Astrocyte (in vitro differentiated cells and primary cell): Measurements from ENCODE around the gene OSM. TPM values are rescaled to one million over a fixed set of nuclear protein-coding genes. Genes with fewer than 3 reads are reported as not detected.

ENCODE experiments used
- DNase-seq: peaks from one replicate; pipeline ENCODE4 v3.0.0-alpha.2; 2010; ENCODE audit warnings: low read depth
- FAIRE-seq: peaks from 2 replicates; lab custom pipeline; 2011; peaks lifted over from hg19 to GRCh38; lab: Jason Lieb, UNC
- H2AFZ ChIP-seq: 2 replicates; pipeline ENCODE4 v1.6.0; 2012; ENCODE audit warnings: low read depth, low read length, inconsistent platforms
- H3K27ac ChIP-seq: 2 replicates; pipeline ENCODE4 v1.5.1; 2011; ENCODE audit warnings: low read depth, low read length, inconsistent platforms
- H3K27me3 ChIP-seq: 2 replicates; pipeline ENCODE4 v1.6.0; 2011; ENCODE audit warnings: low read length, inconsistent platforms; ENCODE audit not compliant: insufficient read depth
- H3K36me3 ChIP-seq: 2 replicates; pipeline ENCODE4 v1.5.1; 2011; ENCODE audit warnings: low read length, inconsistent platforms; ENCODE audit not compliant: insufficient read depth
- H3K4me1 ChIP-seq: 2 replicates; pipeline ENCODE4 v1.5.1; 2011; ENCODE audit warnings: low read length, inconsistent platforms; ENCODE audit not compliant: insufficient read depth
- H3K4me2 ChIP-seq: 2 replicates; pipeline ENCODE4 v1.6.0; 2012; ENCODE audit warnings: low read length, inconsistent platforms
- H3K4me3 ChIP-seq: 2 replicates; pipeline ENCODE4 v1.5.1; 2011; ENCODE audit warnings: low read depth, mild to moderate bottlenecking, low read length, inconsistent platforms; ENCODE audit not compliant: insufficient read depth
- H3K79me2 ChIP-seq: 2 replicates; pipeline ENCODE4 v1.6.0; 2012; ENCODE audit warnings: mild to moderate bottlenecking, low read length, inconsistent platforms; ENCODE audit not compliant: insufficient read depth
- H3K9ac ChIP-seq: 2 replicates; pipeline ENCODE4 v1.6.0; 2012; ENCODE audit warnings: mild to moderate bottlenecking, low read length, inconsistent platforms
- H3K9me3 ChIP-seq: 2 replicates; pipeline ENCODE4 v1.5.1; 2012; ENCODE audit warnings: low read depth, mild to moderate bottlenecking, low read length, inconsistent platforms; ENCODE audit not compliant: insufficient read depth
- H4K20me1 ChIP-seq: 2 replicates; pipeline ENCODE4 v1.6.0; 2012; ENCODE audit warnings: low read length, inconsistent platforms; ENCODE audit not compliant: insufficient read depth
- H3K27ac Mint-ChIP-seq: one replicate; pipeline ENCODE4 v1.8.0; 2021; ENCODE audit warnings: mild to moderate bottlenecking, mixed read lengths; ENCODE audit not compliant: unreplicated experiment
- H3K27me3 Mint-ChIP-seq: one replicate; pipeline ENCODE4 v1.8.0; 2021; ENCODE audit warnings: low read depth, mixed read lengths; ENCODE audit not compliant: unreplicated experiment
- H3K36me3 Mint-ChIP-seq: one replicate; pipeline ENCODE4 v1.8.0; 2021; ENCODE audit warnings: low read depth, mixed read lengths; ENCODE audit not compliant: unreplicated experiment
- H3K4me1 Mint-ChIP-seq: one replicate; pipeline ENCODE4 v1.8.0; 2021; ENCODE audit warnings: low read depth, mixed read lengths; ENCODE audit not compliant: unreplicated experiment
- H3K4me3 Mint-ChIP-seq: one replicate; pipeline ENCODE4 v1.8.0; 2021; ENCODE audit warnings: mild to moderate bottlenecking, moderate library complexity, mixed read lengths; ENCODE audit not compliant: unreplicated experiment
- H3K9me3 Mint-ChIP-seq: one replicate; pipeline ENCODE4 v1.8.0; 2021; ENCODE audit warnings: mild to moderate bottlenecking, mixed read lengths; ENCODE audit not compliant: unreplicated experiment
- CTCF ChIP-seq: IDR thresholded peaks from 2 replicates; pipeline ENCODE4 v1.5.1; 2011; ENCODE audit warnings: low read depth, mild to moderate bottlenecking, inconsistent platforms, low read length, moderate library complexity; ENCODE audit not compliant: insufficient read depth
- EZH2 ChIP-seq: IDR thresholded peaks from 2 replicates; pipeline ENCODE4 v1.6.1; 2012; ENCODE audit warnings: mild to moderate bottlenecking, low read length, inconsistent platforms; ENCODE audit not compliant: insufficient read depth
- total RNA-seq: library from RNA; stranded (reverse); gene quantifications from 2 replicates; pipeline ENCODE4 v1.2.1, GENCODE V29; 2021

Gene OSM
- total RNA-seq, 1 donor from 2014 or later, result not detected

- Histone ChIP-seq H3K4me1 (peaks cover 29% of the 10 kb centered on the region), H4K20me1 (no peaks in the 10 kb centered on the region), H3K79me2 (no peaks in the 10 kb centered on the region), H3K4me2 (no peak overlapping the region), H3K9ac (no peak overlapping the region), H3K36me3 (no peaks in the 10 kb centered on the region), H3K27me3 (no peaks in the 10 kb centered on the region), H2AFZ (no peak overlapping the region), H3K9me3 (no peaks in the 10 kb centered on the region), H3K27ac (no peak overlapping the region), H3K4me3 (no peak overlapping the region)
- no peaks in the 10 kb centered on the region for H3K9me3 Mint-ChIP-seq
- DNase-seq (no peak), FAIRE-seq (no peak)
- no peaks in the 10 kb centered on the region for H3K36me3 Mint-ChIP-seq
- peaks cover 2% of the 10 kb centered on the region for H3K27me3 Mint-ChIP-seq
- no peak overlapping the region for H3K27ac Mint-ChIP-seq
- H3K4me1 Mint-ChIP-seq, result peaks cover 31% of the 10 kb centered on the region
- TF ChIP-seq CTCF (no peak), EZH2 (no peak)
- H3K4me3 Mint-ChIP-seq, result no peak overlapping the region
Observed at GRCh38 chr22:30222321-30222720, 44.3 kb downstream of the OSM start.

GRCh38 chr22:30221121-30221992, 45.3 kb downstream of the OSM start:
- H3K27me3 ChIP-seq, result no peaks in the 10 kb centered on the region
- H3K9ac ChIP-seq, result no peak overlapping the region
- H3K27me3 Mint-ChIP-seq, result peaks cover 2% of the 10 kb centered on the region
- no peak overlapping the region for H3K4me3 ChIP-seq
- H3K36me3 ChIP-seq, result no peaks in the 10 kb centered on the region
- no peaks in the 10 kb centered on the region for H3K36me3 Mint-ChIP-seq
- TF ChIP-seq EZH2, result no peak
- TF ChIP-seq CTCF, result no peak
- no peak overlapping the region for H2AFZ ChIP-seq
- H4K20me1 ChIP-seq, result no peaks in the 10 kb centered on the region
- no peaks in the 10 kb centered on the region for H3K9me3 Mint-ChIP-seq
- FAIRE-seq (no peak), DNase-seq (no peak)
- H3K27ac Mint-ChIP-seq, result peak overlapping the region; percentile 18
- no peak overlapping the region for H3K4me3 Mint-ChIP-seq
- H3K4me2 ChIP-seq, result no peak overlapping the region
- peaks cover 29% of the 10 kb centered on the region for H3K4me1 Mint-ChIP-seq
- H3K9me3 ChIP-seq, result no peaks in the 10 kb centered on the region
- H3K4me1 ChIP-seq, result peaks cover 23% of the 10 kb centered on the region
- no peak overlapping the region for H3K27ac ChIP-seq
- no peaks in the 10 kb centered on the region for H3K79me2 ChIP-seq
